Right kidney (tissue), 1 donor: ENCODE data around the gene OR8B8.
"Not testable (repeated sequence)": the region's sequence is repeated elsewhere in the genome, so short reads cannot be mapped to it uniquely, and the experiment has no call there.

Experiments used
- DNase-seq: peaks from one replicate; pipeline ENCODE4 v3.0.0-alpha.2; 2016

Gene OR8B8

GRCh38 chr11:124441519-124441918 is 4.0 kb downstream of the OR8B8 start:
- DNase-seq, result no peak

- DNase-seq, result no peak
These were observed 4.4 kb downstream of the OR8B8 start for GRCh38 chr11:124441081-124441480.

- no peak for DNase-seq
These were observed 4.9 kb downstream of the OR8B8 start for GRCh38 chr11:124440608-124441007.

- no peak for DNase-seq
These were observed 10.8 kb downstream of the OR8B8 start for GRCh38 chr11:124434699-124435098.

GRCh38 chr11:124429599-124429998 is 15.9 kb downstream of the OR8B8 start:
- no peak for DNase-seq

- DNase-seq, result no peak
These were observed 21.0 kb downstream of the OR8B8 start, which contains the start of gene OR8B4 for GRCh38 chr11:124424384-124424921. TSS of gene OR8B4 (minus strand) at chr11:124424871. CDS start at chr11:124424871, 0 bp downstream.

- no peak for DNase-seq
These were observed 24.5 kb downstream of the OR8B8 start for GRCh38 chr11:124421043-124421442.

- DNase-seq, result no peak
These were observed 30.1 kb downstream of the OR8B8 start for GRCh38 chr11:124415356-124415923.

GRCh38 chr11:124409906-124410305 is 35.6 kb downstream of the OR8B8 start:
- DNase-seq, result no peak

GRCh38 chr11:124405581-124405980 is 39.9 kb downstream of the OR8B8 start:
- DNase-seq, result no peak

GRCh38 chr11:124403186-124403585 is 42.3 kb downstream of the OR8B8 start:
- DNase-seq, result not testable (repeated sequence)

- DNase-seq, result no peak
These were observed 43.1 kb downstream of the OR8B8 start for GRCh38 chr11:124402326-124402922.

- DNase-seq, result no peak
These were observed 46.6 kb downstream of the OR8B8 start, which contains the start of gene OR8B3 for GRCh38 chr11:124398924-124399323. TSS of gene OR8B3 (minus strand) at chr11:124399024. CDS start at chr11:124397351, 1,673 bp downstream.

- not testable (repeated sequence) for DNase-seq
These were observed 48.6 kb downstream of the OR8B8 start for GRCh38 chr11:124396847-124397246.

- no peak for DNase-seq
These were observed 51.1 kb downstream of the OR8B8 start for GRCh38 chr11:124394408-124394807.
